Stimulated activated CD8-positive, alpha-beta memory T cell treated with anti-CD3 and anti-CD28 coated beads, Interleukin-7, amount 100 ng/mL, for 48 hours (primary cell): ENCODE measurements around the gene LXN.
"Not testable (repeated sequence)": the region's sequence is repeated elsewhere in the genome, so short reads cannot be mapped to it uniquely, and the experiment has no call there.

Source experiments
- DNase-seq, 2 donors: peaks; one replicate each; pipeline ENCODE4 v3.0.0-alpha.2; 2020; ENCODE audit warnings: low read depth in 1 of 2; ENCODE audit errors: extremely low read depth in 1 of 2

LXN gene

GRCh38 chr3:158672215-158673176, at the start of gene LXN:
TSS of gene LXN (minus strand) at chr3:158672648. CDS start at chr3:158672478, 170 bp downstream.
- DNase-seq, result peak; percentile 53 to 78

GRCh38 chr3:158722108-158722507, 49.7 kb upstream of the LXN start:
- no peak for DNase-seq

- DNase-seq, result no peak
Measured at GRCh38 chr3:158718490-158719170, 46.2 kb upstream of the LXN start.

GRCh38 chr3:158717576-158717975, 45.1 kb upstream of the LXN start:
- DNase-seq, result no peak

GRCh38 chr3:158713094-158713499, 40.6 kb upstream of the LXN start:
- no peak for DNase-seq

- no peak for DNase-seq
Measured at GRCh38 chr3:158712443-158712842, 40.0 kb upstream of the LXN start.

GRCh38 chr3:158711886-158712285, 39.4 kb upstream of the LXN start:
- DNase-seq, result no peak

GRCh38 chr3:158710601-158711000, 38.2 kb upstream of the LXN start:
- DNase-seq, result no peak

- no peak for DNase-seq
Measured at GRCh38 chr3:158709666-158710083, 37.2 kb upstream of the LXN start.

- DNase-seq, result no peak
Measured at GRCh38 chr3:158703566-158703965, 31.1 kb upstream of the LXN start.

GRCh38 chr3:158702815-158703481, 30.5 kb upstream of the LXN start:
- no peak for DNase-seq

GRCh38 chr3:158701420-158702065, 29.1 kb upstream of the LXN start:
- no peak for DNase-seq

GRCh38 chr3:158700559-158700958, 28.1 kb upstream of the LXN start:
- DNase-seq, result no peak

- no peak for DNase-seq
Measured at GRCh38 chr3:158696618-158697017, 24.2 kb upstream of the LXN start.

GRCh38 chr3:158693866-158694456, 21.5 kb upstream of the LXN start:
- DNase-seq, result not testable (repeated sequence)

- DNase-seq, result no peak
Measured at GRCh38 chr3:158685159-158685558, 12.7 kb upstream of the LXN start.

GRCh38 chr3:158683230-158683962, 10.9 kb upstream of the LXN start:
- DNase-seq, result no peak

- DNase-seq, result no peak
Measured at GRCh38 chr3:158680861-158681260, 8.4 kb upstream of the LXN start.

GRCh38 chr3:158679547-158680000, 7.1 kb upstream of the LXN start:
- no peak for DNase-seq

GRCh38 chr3:158678687-158679086, 6.2 kb upstream of the LXN start:
- DNase-seq, result no peak
